Left forelimb (tissue), 1 donor: ENCODE results near the gene CHST3.

ENCODE experiments used
- DNase-seq: peaks from one replicate; pipeline ENCODE4 v3.0.0-alpha.2; 2018; ENCODE audit warnings: low spot score

Gene CHST3

GRCh38 chr10:72011468-72011867, 47.3 kb downstream of the CHST3 start:
- no peak for DNase-seq

GRCh38 chr10:72011976-72012512, 47.8 kb downstream of the CHST3 start:
- no peak for DNase-seq

GRCh38 chr10:72012796-72013195, 48.6 kb downstream of the CHST3 start:
- DNase-seq: no peak

GRCh38 chr10:72013202-72013945, 49.2 kb downstream of the CHST3 start:
- no peak for DNase-seq

GRCh38 chr10:72014197-72014596, 50.0 kb downstream of the CHST3 start:
- DNase-seq: no peak

GRCh38 chr10:72014785-72015480, 50.7 kb downstream of the CHST3 start:
- DNase-seq: no peak

- DNase-seq: no peak
Observed at GRCh38 chr10:72015841-72016240, 51.6 kb downstream of the CHST3 start.

DNA sequence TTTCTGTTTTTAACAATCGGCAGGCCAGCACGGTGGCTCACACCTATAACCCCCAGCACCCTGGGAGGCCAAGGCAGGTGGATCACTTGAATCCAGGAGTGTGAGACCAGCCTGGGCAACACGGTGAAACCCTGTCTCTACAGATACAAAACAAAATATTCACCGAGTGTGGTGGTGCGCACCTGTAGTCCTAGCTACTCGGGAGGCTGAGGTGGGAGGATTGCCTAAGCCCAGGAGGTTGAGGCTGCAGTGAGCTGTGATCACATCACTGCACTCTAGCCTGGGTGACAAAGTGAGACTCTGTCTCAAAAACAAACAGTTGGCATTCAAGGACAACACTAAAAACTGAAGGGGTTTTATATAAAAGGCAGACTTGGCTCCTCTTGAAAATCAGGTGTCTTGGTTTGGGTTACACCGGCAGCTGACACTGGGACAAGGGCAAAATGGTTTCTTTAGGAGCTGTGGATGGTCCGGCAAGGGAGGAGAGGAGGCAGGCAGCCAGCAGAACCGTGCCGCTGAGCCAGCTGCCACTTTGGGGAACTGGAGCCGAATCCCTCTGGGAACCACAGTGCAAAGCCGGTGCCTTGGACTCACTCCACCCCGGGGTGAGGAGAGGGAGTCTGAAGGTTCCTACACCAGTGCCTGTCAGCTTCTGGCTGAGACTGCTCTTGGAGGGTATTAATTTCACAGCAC, 52.6 kb downstream of the CHST3 start:
- DNase-seq: no peak

DNA sequence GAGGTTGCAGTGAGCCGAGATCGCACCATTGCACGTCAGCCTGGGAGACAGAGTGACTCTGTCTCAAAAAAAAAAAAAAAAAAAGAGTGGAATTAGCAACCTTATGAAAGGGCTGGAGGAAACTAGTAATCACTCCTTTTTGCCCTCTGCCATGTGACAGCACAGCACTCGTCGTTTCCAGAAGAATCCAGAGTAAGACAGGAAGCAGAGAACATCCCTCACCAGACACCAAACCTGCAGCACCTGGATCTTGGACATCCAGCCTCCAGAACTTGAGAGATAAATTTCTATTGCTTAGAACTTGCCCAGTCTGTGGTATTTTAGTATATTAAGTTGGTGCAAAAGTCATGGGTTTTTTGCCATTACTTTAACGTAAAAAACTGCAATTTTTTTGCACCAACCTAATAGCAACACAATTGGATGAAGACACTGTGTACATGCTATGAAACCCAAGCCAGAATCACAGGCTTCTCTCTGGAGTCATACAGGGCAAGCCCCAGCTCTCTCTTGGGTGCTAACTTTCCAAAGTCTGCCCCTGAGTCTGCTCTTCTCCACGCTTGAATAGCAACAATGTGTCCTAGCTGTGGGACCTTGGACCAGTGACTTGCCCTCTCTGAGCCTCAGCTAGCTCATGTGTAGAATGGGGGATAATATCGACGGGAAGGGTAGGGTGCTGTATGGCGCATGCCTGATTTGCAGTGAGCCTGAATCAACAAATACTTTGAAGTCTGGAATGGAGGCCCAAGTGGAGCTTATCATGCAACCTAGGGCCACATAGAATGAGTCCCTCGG, 55.1 kb downstream of the CHST3 start:
- no peak for DNase-seq

- no peak for DNase-seq
Observed at GRCh38 chr10:72020914-72021809, 57.0 kb downstream of the CHST3 start.

DNA sequence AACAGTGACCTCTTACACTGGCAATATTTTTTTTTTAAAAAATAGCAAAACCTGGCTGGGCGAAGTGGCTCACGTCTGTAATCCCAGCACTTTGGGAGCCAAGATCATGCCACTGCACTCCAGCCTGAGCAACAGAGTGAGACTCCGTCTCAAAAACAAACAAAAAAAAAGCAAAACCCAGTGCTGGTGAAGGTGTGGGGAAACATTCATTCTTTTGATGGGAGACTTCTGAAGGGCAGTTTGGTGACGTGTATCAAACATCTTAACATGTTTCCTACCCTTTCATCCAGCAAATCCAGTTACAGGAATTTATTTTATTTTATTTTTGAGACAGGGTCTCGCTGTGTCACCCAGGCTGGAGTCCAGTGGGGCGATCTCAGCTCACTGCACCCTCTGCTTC, 58.0 kb downstream of the CHST3 start:
- DNase-seq: no peak

DNA sequence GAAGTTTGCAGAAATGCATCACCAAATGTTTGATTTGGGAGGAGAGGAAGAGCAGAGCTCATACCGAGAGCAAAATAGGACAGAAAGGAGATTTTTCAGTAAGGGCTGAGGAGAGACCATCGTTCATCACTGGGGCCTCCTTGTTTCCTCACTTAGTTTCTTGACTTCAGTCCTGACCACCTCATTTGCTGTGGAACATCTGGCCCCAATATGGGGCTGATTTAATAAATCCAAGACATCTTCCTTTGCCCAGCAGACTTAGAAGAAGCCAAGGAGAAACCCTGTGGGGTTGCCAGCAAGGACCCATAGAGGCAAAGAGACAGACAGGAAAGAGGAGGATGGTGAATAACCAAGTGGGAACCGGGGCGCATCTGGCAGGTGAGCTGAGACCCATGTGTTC, 60.4 kb downstream of the CHST3 start:
- no peak for DNase-seq

- no peak for DNase-seq
Observed at GRCh38 chr10:72025400-72025799, 61.2 kb downstream of the CHST3 start.

DNA sequence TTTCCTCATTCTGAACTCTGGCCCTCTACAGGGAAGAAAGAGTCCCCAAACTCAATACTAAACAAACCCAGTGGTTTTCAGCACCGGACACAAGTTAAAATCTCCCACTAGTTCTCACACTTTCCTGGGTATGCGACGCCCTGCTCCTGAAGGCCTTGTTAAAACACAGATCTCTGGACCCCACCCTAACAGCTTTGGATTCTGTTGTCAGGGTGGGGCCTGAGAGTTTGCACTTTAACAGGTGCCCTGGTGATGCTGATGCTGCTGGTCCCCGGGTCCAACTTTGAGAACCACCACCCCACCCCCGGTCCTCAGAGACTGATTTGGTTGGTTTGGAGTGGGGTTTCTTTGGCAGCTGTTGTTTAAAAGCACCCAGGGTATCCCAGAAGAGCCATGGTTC, 61.6 kb downstream of the CHST3 start:
- no peak for DNase-seq

DNA sequence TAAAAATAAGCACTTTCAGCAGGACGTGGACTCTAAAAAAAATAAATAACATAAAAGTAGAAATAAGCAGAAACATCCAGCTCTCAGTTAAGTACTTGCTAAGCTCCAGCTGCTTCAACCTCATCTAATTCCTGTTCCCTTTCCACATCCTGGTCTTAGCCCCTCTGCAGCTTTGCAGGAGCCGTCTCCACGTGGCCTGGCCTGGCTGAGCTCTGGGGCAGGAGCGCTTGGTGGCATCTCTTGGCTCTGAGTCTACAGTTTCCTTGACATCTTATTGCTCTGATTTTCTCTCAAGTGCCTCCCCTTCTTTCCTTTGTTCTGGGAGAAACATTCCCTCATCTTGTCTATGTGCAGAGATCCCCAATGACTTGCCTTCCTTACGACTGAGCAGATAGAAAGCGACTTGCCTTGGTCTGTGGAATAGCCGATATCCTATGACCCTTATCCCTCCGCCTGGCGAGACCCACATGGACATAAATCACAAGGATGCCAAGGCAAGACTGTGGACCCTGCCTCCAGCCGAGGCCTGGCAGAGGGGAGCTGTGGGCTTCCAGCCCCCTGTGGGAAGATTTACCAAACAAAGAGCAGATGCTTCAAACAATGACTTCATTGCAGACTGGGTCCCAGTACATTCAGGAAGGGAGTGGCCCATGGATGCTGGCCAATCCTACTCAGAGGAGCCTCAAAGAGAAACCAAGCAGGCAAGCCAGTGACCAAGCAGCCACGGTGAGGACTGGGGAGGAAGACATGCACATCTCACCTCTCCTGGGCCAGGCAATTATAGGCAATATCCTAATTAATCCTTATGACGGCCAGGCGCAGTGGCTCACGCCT, 62.3 kb downstream of the CHST3 start:
- DNase-seq: no peak

- DNase-seq: no peak
Observed at GRCh38 chr10:72027498-72027897, 63.3 kb downstream of the CHST3 start.

DNA sequence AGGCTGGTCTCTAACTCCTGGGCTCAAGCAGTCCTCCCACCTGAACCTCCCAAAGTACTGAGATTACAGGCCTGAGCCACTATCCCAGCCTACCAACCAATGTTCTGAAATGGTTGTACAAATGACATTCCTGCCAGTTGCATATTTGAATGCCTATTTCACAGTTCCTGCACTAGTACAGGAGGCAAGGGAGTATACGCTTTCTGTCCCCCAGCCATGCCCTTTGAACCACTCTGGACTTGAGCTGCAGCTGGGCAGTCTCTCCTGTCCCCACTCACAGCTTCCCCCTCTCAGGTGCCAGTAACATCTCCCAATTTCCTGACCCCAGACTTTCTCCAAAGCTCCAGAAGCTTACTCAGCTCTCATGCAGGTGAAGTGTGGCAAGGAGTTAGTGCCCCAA, 65.2 kb downstream of the CHST3 start:
- no peak for DNase-seq

GRCh38 chr10:72030762-72031543, 66.8 kb downstream of the CHST3 start:
- no peak for DNase-seq

GRCh38 chr10:72031706-72032105, 67.5 kb downstream of the CHST3 start:
- no peak for DNase-seq
